ENCODE results near the gene CD9.

Gene CD9

GRCh38 chr12:6199531-6200255 is 507 bp upstream of the CD9 start:
- H3K4me3 ChIP-seq (ENCODE audit: low read depth, low read length), result peak overlapping the region; percentile 10
- TF ChIP-seq, protein P1, sequence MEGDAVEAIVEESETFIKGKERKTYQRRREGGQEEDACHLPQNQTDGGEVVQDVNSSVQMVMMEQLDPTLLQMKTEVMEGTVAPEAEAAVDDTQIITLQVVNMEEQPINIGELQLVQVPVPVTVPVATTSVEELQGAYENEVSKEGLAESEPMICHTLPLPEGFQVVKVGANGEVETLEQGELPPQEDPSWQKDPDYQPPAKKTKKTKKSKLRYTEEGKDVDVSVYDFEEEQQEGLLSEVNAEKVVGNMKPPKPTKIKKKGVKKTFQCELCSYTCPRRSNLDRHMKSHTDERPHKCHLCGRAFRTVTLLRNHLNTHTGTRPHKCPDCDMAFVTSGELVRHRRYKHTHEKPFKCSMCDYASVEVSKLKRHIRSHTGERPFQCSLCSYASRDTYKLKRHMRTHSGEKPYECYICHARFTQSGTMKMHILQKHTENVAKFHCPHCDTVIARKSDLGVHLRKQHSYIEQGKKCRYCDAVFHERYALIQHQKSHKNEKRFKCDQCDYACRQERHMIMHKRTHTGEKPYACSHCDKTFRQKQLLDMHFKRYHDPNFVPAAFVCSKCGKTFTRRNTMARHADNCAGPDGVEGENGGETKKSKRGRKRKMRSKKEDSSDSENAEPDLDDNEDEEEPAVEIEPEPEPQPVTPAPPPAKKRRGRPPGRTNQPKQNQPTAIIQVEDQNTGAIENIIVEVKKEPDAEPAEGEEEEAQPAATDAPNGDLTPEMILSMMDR (IDR thresholded peaks at IDR 0.05; ENCODE audit: insufficient read depth, low read depth, low read length, missing control alignments), result no peak
- no peak for DNase-seq (ENCODE audit: low read depth)

DNA sequence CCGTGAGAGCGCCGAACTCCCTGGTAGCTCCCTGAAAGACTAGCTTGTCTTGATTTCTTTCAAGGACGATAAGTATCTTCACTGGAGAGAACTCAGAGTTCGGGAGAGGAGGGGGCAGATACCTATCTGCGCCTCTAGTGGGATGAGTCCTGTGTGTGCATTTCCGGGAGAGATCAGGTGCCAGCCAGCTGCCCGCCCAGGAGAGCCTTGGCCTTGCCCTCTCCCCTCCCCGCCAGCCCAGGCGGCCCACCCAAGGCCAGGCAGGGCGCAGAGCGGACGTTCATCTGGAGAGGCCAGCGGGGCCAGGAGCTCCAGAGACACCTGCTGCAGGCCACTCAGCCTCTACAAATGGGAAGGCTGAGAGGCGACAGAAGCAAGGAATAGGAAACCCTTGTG is 1.0 kb downstream of the CD9 start:
- TF ChIP-seq, protein P1 (IDR thresholded peaks at IDR 0.05; ENCODE audit: insufficient read depth, low read depth, low read length, missing control alignments), result no peak
- no peak for DNase-seq (ENCODE audit: low read depth)
- no peak overlapping the region for H3K4me3 ChIP-seq (ENCODE audit: low read depth, low read length)

- H3K4me3 ChIP-seq (ENCODE audit: low read depth, low read length), result no peak overlapping the region
- TF ChIP-seq, protein P1 (IDR thresholded peaks at IDR 0.05; ENCODE audit: insufficient read depth, low read depth, low read length, missing control alignments), result no peak
- no peak for DNase-seq (ENCODE audit: low read depth)
Measured at GRCh38 chr12:6201826-6202225, 1.6 kb downstream of the CD9 start.

DNA sequence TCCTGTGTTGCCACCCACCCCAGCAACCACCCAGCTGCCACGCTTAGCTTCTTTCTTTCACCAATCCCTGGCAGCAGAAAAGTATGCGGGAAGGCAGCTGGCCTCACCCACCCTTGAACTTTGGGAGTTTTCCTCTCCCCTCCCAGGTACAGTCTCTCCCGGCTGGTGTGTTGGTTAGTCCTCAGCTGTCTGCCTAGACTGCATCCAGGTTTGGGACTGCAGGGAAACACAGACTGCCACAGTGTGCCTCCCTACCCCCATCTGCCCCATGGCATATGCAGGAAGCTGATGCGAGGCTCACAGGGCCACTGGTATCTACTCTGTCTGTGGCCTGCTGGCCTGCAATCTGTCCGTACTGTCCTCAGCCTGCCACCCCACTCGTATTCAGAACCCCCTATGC is 2.1 kb downstream of the CD9 start:
- no peak overlapping the region for H3K4me3 ChIP-seq (ENCODE audit: low read depth, low read length)
- DNase-seq (ENCODE audit: low read depth), result no peak
- TF ChIP-seq, protein P1 (IDR thresholded peaks at IDR 0.05; ENCODE audit: insufficient read depth, low read depth, low read length, missing control alignments), result no peak

DNA sequence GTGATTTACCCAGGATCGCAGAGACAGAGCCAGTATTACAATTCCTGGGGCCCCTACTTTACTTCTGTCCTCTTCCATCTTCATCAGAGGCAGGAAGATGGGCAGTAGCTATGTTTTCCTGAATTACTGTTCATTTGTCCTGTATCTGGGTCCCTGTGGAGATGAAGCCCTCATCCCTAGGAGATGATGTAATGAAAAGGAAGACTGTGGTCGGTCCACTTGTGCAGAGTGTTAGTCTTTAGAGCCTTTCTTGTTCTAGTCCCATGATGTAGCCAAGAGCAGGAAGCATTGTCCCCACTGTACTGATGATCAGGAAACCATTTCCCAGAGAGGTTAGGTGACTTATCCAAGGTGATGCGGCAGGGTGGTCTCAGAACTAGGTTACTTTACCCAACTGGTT is 2.6 kb downstream of the CD9 start:
- no peak for DNase-seq (ENCODE audit: low read depth)
- TF ChIP-seq, protein P1 (IDR thresholded peaks at IDR 0.05; ENCODE audit: insufficient read depth, low read depth, low read length, missing control alignments), result no peak
- no peak overlapping the region for H3K4me3 ChIP-seq (ENCODE audit: low read depth, low read length)

GRCh38 chr12:6203601-6204000 is 3.4 kb downstream of the CD9 start:
- TF ChIP-seq, protein P1 (IDR thresholded peaks at IDR 0.05; ENCODE audit: insufficient read depth, low read depth, low read length, missing control alignments), result no peak
- no peak overlapping the region for H3K4me3 ChIP-seq (ENCODE audit: low read depth, low read length)
- DNase-seq (ENCODE audit: low read depth), result no peak

Measured in GM12865 (cell line).